OCI-LY1 (cell line): ENCODE data around the gene PPP2R1B.
"Not testable (repeated sequence)": the region's sequence is repeated elsewhere in the genome, so short reads cannot be mapped to it uniquely, and the experiment has no call there.

ENCODE experiments used
- H2AFZ ChIP-seq: fragments of 200-600 bp; sonication (generic), shearing (Covaris generic); 2 replicates; pipeline ENCODE4 v1.6.0; 2014; ENCODE audit warnings: antibody characterized with exemption, mild to moderate bottlenecking, low read length
- H3F3A ChIP-seq: fragments of 200-600 bp; sonication (generic), shearing (Covaris generic); 2 replicates; pipeline ENCODE4 v1.6.0; 2014; ENCODE audit warnings: mild to moderate bottlenecking, antibody characterized with exemption, low read length, moderate library complexity; ENCODE audit not compliant: insufficient read depth
- H3K27ac ChIP-seq: fragments of 200-600 bp; sonication (generic); 2 replicates; pipeline ENCODE4 v1.5.1; 2014; ENCODE audit warnings: low read length, mixed run types, mild to moderate bottlenecking, low read depth; ENCODE audit not compliant: poor library complexity, severe bottlenecking
- H3K27me3 ChIP-seq: fragments of 200-600 bp; sonication (generic); 2 replicates; pipeline ENCODE4 v1.6.0; 2014; ENCODE audit warnings: antibody characterized with exemption, mild to moderate bottlenecking, low read length, moderate library complexity; ENCODE audit not compliant: insufficient read depth
- H3K36me3 ChIP-seq: fragments of 200-600 bp; sonication (generic); 2 replicates; pipeline ENCODE4 v1.6.1; 2014; ENCODE audit warnings: mild to moderate bottlenecking, antibody characterized with exemption, low read length, moderate library complexity, mixed read lengths; ENCODE audit not compliant: insufficient read depth
- H3K4me1 ChIP-seq: fragments of 200-600 bp; sonication (generic); 2 replicates; pipeline ENCODE4 v1.5.1; 2014; ENCODE audit warnings: mild to moderate bottlenecking, low read length, moderate library complexity; ENCODE audit not compliant: insufficient read depth, severe bottlenecking
- H3K4me2 ChIP-seq: fragments of 200-600 bp; sonication (generic), shearing (Covaris generic); 2 replicates; pipeline ENCODE4 v1.6.1; 2014; ENCODE audit warnings: low read length
- H3K4me3 ChIP-seq: fragments of 200-600 bp; sonication (generic); 2 replicates; pipeline ENCODE4 v1.5.1; 2014; ENCODE audit warnings: low read length, low read depth, mild to moderate bottlenecking, mixed read lengths; ENCODE audit not compliant: poor library complexity, severe bottlenecking
- H3K79me2 ChIP-seq: fragments of 200-600 bp; shearing (Covaris generic); 2 replicates; pipeline ENCODE4 v1.6.1; 2016; ENCODE audit warnings: mixed run types, low read length, mixed read lengths; ENCODE audit not compliant: insufficient read depth
- H3K9ac ChIP-seq: fragments of 200-600 bp; sonication (generic), shearing (Covaris generic); 2 replicates; pipeline ENCODE4 v1.6.1; 2014; ENCODE audit warnings: mild to moderate bottlenecking, low read length, mixed read lengths
- H3K9me2 ChIP-seq: fragments of 200-600 bp; sonication (generic), shearing (Covaris generic); 2 replicates; pipeline ENCODE4 v1.6.1; 2014; ENCODE audit warnings: low read depth, mild to moderate bottlenecking, low read length, mixed read lengths
- H3K9me3 ChIP-seq: fragments of 200-600 bp; shearing (Covaris generic); 2 replicates; pipeline ENCODE4 v1.6.1; 2014; ENCODE audit warnings: low read length, mixed read lengths
- H4K20me1 ChIP-seq: fragments of 200-600 bp; sonication (generic), shearing (Covaris generic); 2 replicates; pipeline ENCODE4 v1.6.0; 2016; ENCODE audit warnings: mild to moderate bottlenecking, low read length; ENCODE audit not compliant: insufficient read depth
- CTCF ChIP-seq: fragments of 200-600 bp; sonication (generic), shearing (Covaris generic); IDR thresholded peaks from 2 replicates; pipeline ENCODE4 v1.5.1; 2017; ENCODE audit warnings: mild to moderate bottlenecking, antibody characterized with exemption, low read length, moderate library complexity, mixed read lengths
- EZH2 ChIP-seq: fragments of 200-600 bp; sonication (generic), shearing (Covaris generic); IDR thresholded peaks from 2 replicates; pipeline ENCODE4 v1.8.0; 2017; ENCODE audit warnings: borderline replicate concordance, mixed run types, mild to moderate bottlenecking, antibody characterized with exemption, low read length, moderate library complexity, mixed read lengths

Gene PPP2R1B

GRCh38 chr11:111719379-111719778 is 46.8 kb downstream of the PPP2R1B start:
- H3K9me2 ChIP-seq = no peaks in the 10 kb centered on the region
- H3K9me3 ChIP-seq = no peaks in the 10 kb centered on the region
- peaks cover 12% of the 10 kb centered on the region for H3K4me1 ChIP-seq
- no peak overlapping the region for H3K4me3 ChIP-seq
- no peak overlapping the region for H3K27ac ChIP-seq
- H3K27me3 ChIP-seq = no peaks in the 10 kb centered on the region
- no peaks in the 10 kb centered on the region for H3K79me2 ChIP-seq
- H3K9ac ChIP-seq = no peak overlapping the region
- peaks cover 67% of the 10 kb centered on the region for H3K36me3 ChIP-seq
- no peak overlapping the region for H3K4me2 ChIP-seq
- no peak overlapping the region for H2AFZ ChIP-seq
- H4K20me1 ChIP-seq = no peaks in the 10 kb centered on the region
- TF ChIP-seq CTCF (no peak), EZH2 (no peak)
- no peaks in the 10 kb centered on the region for H3F3A ChIP-seq

- H3K4me2 ChIP-seq = no peak overlapping the region
- no peaks in the 10 kb centered on the region for H3F3A ChIP-seq
- peaks cover 17% of the 10 kb centered on the region for H3K4me1 ChIP-seq
- H3K27me3 ChIP-seq = no peaks in the 10 kb centered on the region
- no peaks in the 10 kb centered on the region for H3K9me2 ChIP-seq
- H3K4me3 ChIP-seq = no peak overlapping the region
- peaks cover 67% of the 10 kb centered on the region for H3K36me3 ChIP-seq
- no peak overlapping the region for H3K9ac ChIP-seq
- TF ChIP-seq EZH2 = no peak
- no peak for TF ChIP-seq CTCF
- H3K79me2 ChIP-seq = no peaks in the 10 kb centered on the region
- H3K27ac ChIP-seq = no peak overlapping the region
- H4K20me1 ChIP-seq = no peaks in the 10 kb centered on the region
- no peak overlapping the region for H2AFZ ChIP-seq
- no peaks in the 10 kb centered on the region for H3K9me3 ChIP-seq
Measured at GRCh38 chr11:111718859-111719258, 47.3 kb downstream of the PPP2R1B start.

GRCh38 chr11:111718436-111718835 is 47.8 kb downstream of the PPP2R1B start:
- Histone ChIP-seq H3K36me3 (peaks cover 68% of the 10 kb centered on the region), H3K27me3 (no peaks in the 10 kb centered on the region), H3K4me2 (no peak overlapping the region), H3F3A (no peaks in the 10 kb centered on the region), H4K20me1 (no peaks in the 10 kb centered on the region), H3K9me2 (no peaks in the 10 kb centered on the region), H3K4me3 (no peak overlapping the region), H3K4me1 (peaks cover 17% of the 10 kb centered on the region), H3K9me3 (no peaks in the 10 kb centered on the region), H3K79me2 (no peaks in the 10 kb centered on the region), H3K9ac (no peak overlapping the region), H3K27ac (no peak overlapping the region), H2AFZ (no peak overlapping the region)
- TF ChIP-seq EZH2 = no peak
- no peak for TF ChIP-seq CTCF

- H3K27ac ChIP-seq, H3K4me3 ChIP-seq, H3K4me2 ChIP-seq, H3K9ac ChIP-seq, H2AFZ ChIP-seq, H3K9me3 ChIP-seq, H3K9me2 ChIP-seq, H4K20me1 ChIP-seq, H3K79me2 ChIP-seq, H3K27me3 ChIP-seq, H3F3A ChIP-seq: not testable (repeated sequence)
- Histone ChIP-seq H3K36me3 (peaks cover 67% of the 10 kb centered on the region), H3K4me1 (peaks cover 17% of the 10 kb centered on the region)
Measured at GRCh38 chr11:111717660-111718059, 48.5 kb downstream of the PPP2R1B start.
